ENCODE data around the gene POLD2. TPM values are rescaled to one million over a fixed set of nuclear protein-coding genes. Genes with fewer than 3 reads are reported as not detected.

The POLD2 gene
- total and polyA plus RNA-seq, 2 donors from 2014 or later: 60.0 to 119 TPM

DNA sequence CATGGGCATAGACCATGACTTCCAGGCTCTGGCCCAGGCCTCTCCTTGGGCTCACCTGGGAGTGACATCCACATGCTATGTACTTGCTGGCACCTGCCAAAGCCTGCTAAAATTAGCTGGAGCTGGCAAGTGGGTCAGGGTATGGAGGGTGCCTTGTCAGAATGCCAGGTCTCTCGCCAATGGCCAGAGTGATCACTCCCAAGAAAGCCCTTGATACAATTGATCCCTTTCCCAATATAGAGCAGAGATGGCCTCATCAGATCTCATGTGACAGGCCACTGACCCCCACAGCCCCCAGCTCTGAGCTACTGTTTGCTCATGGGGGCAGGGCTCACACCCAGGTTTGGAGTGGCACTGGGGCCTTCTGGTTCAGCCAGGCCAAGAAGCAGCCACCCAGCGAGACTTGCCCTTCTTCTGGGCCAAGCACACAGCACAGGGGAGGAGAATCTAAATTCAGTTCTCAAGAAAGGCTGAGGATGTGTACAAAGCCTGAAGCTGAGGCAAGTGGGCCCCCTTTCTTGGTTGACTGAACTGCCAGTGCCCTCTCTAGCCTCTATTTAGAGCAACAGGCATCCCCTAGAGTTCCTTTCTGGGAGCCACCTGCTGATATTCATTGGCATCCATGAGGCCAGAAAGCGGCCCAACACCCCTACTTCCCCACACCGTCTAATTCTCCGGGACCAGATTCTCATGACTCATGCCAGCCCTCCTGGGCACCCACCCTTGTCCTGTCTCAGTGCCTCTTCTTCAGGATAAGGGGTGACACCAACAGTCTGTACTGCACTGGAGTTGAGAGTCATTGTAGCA is 36.7 kb upstream of the POLD2 start:
- Histone ChIP-seq H3K4me1 (ENCODE audit: control insufficient read depth in 2 of 3, insufficient read depth in 2 of 3, low read depth in 1 of 3, low read length in 3 of 3) (no peaks in the 10 kb centered on the region), H3K27ac (ENCODE audit: low read depth in 2 of 2, low read length in 2 of 2) (no peak overlapping the region), H3K9ac (ENCODE audit: low read length in 3 of 3) (no peak overlapping the region), H3K9me3 (ENCODE audit: control insufficient read depth in 2 of 3, insufficient read depth in 1 of 3, low read length in 3 of 3) (no peaks in the 10 kb centered on the region), H3K27me3 (ENCODE audit: control insufficient read depth, insufficient read depth, low read length) (no peaks in the 10 kb centered on the region), H3K4me3 (ENCODE audit: low read length in 3 of 3) (no peak overlapping the region), H3K36me3 (ENCODE audit: control insufficient read depth in 2 of 3, insufficient read depth in 3 of 3, low read length in 3 of 3) (no peaks in the 10 kb centered on the region)
- peak in 1 of 5 donors; percentile 16 for DNase-seq
- TF ChIP-seq, protein P1, sequence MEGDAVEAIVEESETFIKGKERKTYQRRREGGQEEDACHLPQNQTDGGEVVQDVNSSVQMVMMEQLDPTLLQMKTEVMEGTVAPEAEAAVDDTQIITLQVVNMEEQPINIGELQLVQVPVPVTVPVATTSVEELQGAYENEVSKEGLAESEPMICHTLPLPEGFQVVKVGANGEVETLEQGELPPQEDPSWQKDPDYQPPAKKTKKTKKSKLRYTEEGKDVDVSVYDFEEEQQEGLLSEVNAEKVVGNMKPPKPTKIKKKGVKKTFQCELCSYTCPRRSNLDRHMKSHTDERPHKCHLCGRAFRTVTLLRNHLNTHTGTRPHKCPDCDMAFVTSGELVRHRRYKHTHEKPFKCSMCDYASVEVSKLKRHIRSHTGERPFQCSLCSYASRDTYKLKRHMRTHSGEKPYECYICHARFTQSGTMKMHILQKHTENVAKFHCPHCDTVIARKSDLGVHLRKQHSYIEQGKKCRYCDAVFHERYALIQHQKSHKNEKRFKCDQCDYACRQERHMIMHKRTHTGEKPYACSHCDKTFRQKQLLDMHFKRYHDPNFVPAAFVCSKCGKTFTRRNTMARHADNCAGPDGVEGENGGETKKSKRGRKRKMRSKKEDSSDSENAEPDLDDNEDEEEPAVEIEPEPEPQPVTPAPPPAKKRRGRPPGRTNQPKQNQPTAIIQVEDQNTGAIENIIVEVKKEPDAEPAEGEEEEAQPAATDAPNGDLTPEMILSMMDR (IDR thresholded peaks at IDR 0.05; ENCODE audit: borderline replicate concordance, extremely low read depth, insufficient read depth): no peak
- FAIRE-seq: no peak
- intact Hi-C loops (cut with DNase I): no loop called here

DNA sequence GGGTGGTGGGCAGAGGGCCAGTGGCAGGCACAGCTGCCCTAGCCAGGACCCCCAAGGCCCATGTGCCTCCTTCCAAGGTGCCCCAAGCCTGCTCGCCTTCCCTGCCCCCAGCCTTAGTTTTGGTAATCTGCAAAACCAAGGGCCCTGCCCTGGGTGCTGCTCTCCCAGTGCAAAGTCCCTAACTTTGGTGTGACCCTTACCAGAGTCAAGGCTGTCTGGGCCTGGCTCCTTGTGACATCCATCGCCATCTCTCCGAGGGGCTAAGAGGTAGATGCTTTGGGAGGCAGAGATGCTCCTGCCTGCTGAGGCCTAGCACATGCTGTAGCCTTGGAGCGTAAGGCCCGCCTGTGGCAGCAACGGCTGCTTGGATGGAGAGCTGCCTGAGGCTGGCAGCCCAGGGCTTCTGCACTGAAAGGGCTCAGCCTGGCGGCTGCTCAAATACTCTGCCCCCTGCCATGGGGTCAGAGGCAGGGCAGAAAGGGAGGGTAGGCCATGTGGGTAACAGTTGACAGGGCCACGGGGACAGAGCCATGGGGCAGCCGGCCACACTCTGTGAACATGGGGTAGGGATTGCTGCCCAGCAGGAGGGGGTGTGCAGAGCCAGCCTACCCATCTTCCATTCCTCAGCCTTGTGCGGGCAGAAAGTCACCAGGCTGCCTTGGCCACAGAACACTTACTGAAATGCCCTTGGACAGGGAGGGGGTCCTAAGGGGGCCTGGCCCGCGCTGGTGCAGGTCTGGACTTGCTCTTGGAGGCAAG is 35.7 kb upstream of the POLD2 start:
- Histone ChIP-seq H3K27me3 (ENCODE audit: control insufficient read depth, insufficient read depth, low read length) (no peaks in the 10 kb centered on the region), H3K4me3 (ENCODE audit: low read length in 3 of 3) (no peak overlapping the region), H3K9me3 (ENCODE audit: control insufficient read depth in 2 of 3, insufficient read depth in 1 of 3, low read length in 3 of 3) (no peaks in the 10 kb centered on the region), H3K9ac (ENCODE audit: low read length in 3 of 3) (no peak overlapping the region), H3K36me3 (ENCODE audit: control insufficient read depth in 2 of 3, insufficient read depth in 3 of 3, low read length in 3 of 3) (no peaks in the 10 kb centered on the region), H3K4me1 (ENCODE audit: control insufficient read depth in 2 of 3, insufficient read depth in 2 of 3, low read depth in 1 of 3, low read length in 3 of 3) (no peaks in the 10 kb centered on the region), H3K27ac (ENCODE audit: low read depth in 2 of 2, low read length in 2 of 2) (no peak overlapping the region)
- intact Hi-C loops (cut with DNase I): no loop called here
- DNase-seq (peak in 1 of 5 donors; percentile 26), FAIRE-seq (no peak)
- TF ChIP-seq, protein P1 (IDR thresholded peaks at IDR 0.05; ENCODE audit: borderline replicate concordance, extremely low read depth, insufficient read depth): no peak

DNA sequence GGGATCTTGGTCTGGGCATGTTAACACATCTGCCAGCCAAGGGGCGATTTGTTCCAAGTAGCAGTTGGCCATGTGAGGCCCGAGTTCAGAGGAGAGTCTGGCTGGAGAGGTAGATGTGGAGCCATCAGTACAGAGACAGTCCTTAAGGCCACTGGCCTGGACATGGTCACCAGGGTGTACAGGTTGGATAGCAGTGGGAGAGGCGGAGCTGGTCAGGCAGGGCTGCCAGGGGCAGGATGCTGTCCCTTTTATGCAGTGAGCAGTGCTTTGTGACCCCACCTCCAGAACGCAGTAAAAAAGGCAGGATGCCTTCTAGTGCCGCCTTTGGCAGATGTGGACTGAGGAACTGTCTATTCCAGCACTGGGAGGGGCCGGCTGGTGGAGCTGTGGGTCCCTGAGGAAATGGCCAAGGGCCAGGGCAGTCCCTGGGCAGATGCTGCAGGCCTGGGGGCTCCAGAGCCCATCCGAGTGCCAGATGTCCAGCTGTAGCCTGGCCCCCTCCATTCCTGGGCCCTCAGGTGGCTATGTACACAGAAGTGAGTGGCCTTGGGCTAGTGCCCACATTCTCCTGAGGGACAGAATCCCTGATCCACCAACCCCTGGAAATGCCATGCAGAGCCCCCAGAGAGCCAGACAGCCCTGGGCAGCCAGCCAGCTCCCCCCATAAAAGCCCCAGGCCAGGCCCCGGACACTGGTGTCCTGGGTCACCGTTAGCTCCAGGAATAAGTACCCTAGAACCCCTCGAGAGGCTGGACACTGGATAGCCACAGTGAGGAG is 34.9 kb upstream of the POLD2 start:
- TF ChIP-seq, protein P1 (IDR thresholded peaks at IDR 0.05; ENCODE audit: borderline replicate concordance, extremely low read depth, insufficient read depth): no peak
- H3K4me1 ChIP-seq (ENCODE audit: control insufficient read depth in 2 of 3, insufficient read depth in 2 of 3, low read depth in 1 of 3, low read length in 3 of 3): no peaks in the 10 kb centered on the region
- no peak overlapping the region for H3K27ac ChIP-seq (ENCODE audit: low read depth in 2 of 2, low read length in 2 of 2)
- H3K4me3 ChIP-seq (ENCODE audit: low read length in 3 of 3): no peak overlapping the region
- H3K36me3 ChIP-seq (ENCODE audit: control insufficient read depth in 2 of 3, insufficient read depth in 3 of 3, low read length in 3 of 3): no peaks in the 10 kb centered on the region
- no peak overlapping the region for H3K9ac ChIP-seq (ENCODE audit: low read length in 3 of 3)
- H3K9me3 ChIP-seq (ENCODE audit: control insufficient read depth in 2 of 3, insufficient read depth in 1 of 3, low read length in 3 of 3): no peaks in the 10 kb centered on the region
- intact Hi-C loops (cut with DNase I): no loop called here
- H3K27me3 ChIP-seq (ENCODE audit: control insufficient read depth, insufficient read depth, low read length): no peaks in the 10 kb centered on the region
- FAIRE-seq (no peak), DNase-seq (peak in 1 of 5 donors; percentile 28)
